A673 (cell line): ENCODE results near the gene SPATA16.

Source experiments
- EZH2 ChIP-seq: fragments of 200-600 bp; sonication (generic); IDR thresholded peaks from 2 replicates; pipeline ENCODE4 v1.6.1; 2017; ENCODE audit warnings: borderline replicate concordance, low read depth, mild to moderate bottlenecking, mixed read lengths, antibody characterized with exemption, low read length; ENCODE audit not compliant: poor library complexity, severe bottlenecking
- TF ChIP-seq, protein P1 (sequence below): fragments of 300-800, 200-600 bp; sonication (generic); conservative IDR thresholded peaks from 2 replicates; pipeline ENCODE4 v1.5.1; 2017; ENCODE audit warnings: low read depth, mild to moderate bottlenecking, antibody characterized with exemption, low read length, moderate library complexity, mixed read lengths

DNA sequence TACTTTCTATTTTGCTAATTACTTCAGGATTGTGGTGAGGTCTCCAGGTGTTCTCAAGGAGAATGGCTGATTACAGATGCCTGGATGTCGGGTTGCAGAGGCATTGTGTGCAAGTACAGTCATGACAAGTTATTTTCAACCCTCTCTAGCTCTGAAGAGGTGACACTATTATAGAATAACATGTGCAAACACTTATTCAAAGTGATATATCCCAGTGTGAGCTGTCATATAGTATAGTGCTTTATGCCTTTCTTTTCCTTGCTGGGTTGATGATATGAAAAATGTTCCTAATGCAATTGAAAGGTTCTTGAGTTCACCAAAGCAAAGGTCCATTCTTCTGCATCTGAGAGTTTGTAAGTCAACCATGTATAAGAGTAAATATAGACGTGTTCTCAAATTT is 167.2 kb downstream of the SPATA16 start:
- TF ChIP-seq EZH2 = no peak
- TF ChIP-seq, protein P1, sequence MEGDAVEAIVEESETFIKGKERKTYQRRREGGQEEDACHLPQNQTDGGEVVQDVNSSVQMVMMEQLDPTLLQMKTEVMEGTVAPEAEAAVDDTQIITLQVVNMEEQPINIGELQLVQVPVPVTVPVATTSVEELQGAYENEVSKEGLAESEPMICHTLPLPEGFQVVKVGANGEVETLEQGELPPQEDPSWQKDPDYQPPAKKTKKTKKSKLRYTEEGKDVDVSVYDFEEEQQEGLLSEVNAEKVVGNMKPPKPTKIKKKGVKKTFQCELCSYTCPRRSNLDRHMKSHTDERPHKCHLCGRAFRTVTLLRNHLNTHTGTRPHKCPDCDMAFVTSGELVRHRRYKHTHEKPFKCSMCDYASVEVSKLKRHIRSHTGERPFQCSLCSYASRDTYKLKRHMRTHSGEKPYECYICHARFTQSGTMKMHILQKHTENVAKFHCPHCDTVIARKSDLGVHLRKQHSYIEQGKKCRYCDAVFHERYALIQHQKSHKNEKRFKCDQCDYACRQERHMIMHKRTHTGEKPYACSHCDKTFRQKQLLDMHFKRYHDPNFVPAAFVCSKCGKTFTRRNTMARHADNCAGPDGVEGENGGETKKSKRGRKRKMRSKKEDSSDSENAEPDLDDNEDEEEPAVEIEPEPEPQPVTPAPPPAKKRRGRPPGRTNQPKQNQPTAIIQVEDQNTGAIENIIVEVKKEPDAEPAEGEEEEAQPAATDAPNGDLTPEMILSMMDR = no peak
